ENCODE measurements around the gene SLC15A5.

DNA sequence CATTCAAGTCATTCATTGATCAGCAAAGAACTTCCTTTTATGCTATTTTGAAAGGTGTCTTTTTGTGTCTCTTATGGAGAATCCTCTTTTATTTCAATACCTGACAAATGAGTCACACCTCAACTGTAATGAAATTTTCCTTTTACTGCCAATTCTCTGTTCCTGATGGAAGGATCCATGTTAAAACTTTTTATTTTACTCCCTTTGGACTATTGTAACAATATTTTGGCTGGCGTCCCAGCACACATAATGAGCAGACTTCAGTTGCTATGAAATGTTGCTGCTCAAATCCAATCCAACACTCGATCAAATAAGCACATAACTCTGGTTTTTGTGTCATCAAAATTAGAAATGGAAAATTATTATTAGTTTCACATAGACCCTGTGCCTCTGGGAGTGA is 21.9 kb upstream of the SLC15A5 start:
- TF ChIP-seq ARNTL (CRISPR knock-in tag; IDR thresholded peaks at IDR 0.05; ENCODE audit: borderline replicate concordance, low read depth) (no peak), TOX (CRISPR knock-in tag; IDR thresholded peaks at IDR 0.05; ENCODE audit: borderline replicate concordance) (no peak)

All from SK-N-SH treated with all-trans-retinoic acid at 6 μM for 48 hours (cell line).